ENCODE measurements around the gene PCCA. TPM values are rescaled to one million over a fixed set of nuclear protein-coding genes. Genes with fewer than 3 reads are reported as not detected.

PCCA gene
- total and polyA plus RNA-seq, 2 of the 13 experiments (the other 11 are each of a cell fraction or from before 2014, with no cell fraction given) = 15.0 to 32.2 TPM

GRCh38 chr13:100560498-100561157 is 471.7 kb downstream of the PCCA start:
- Histone ChIP-seq H3K4me1 (ENCODE audit: insufficient read depth, low read length) (peaks cover 59% of the 10 kb centered on the region), H3K79me2 (ENCODE audit: insufficient read depth, low read length) (no peaks in the 10 kb centered on the region), H3K27ac (ENCODE audit: extremely low read length, insufficient read depth, low read length) (no peak overlapping the region), H4K20me1 (ENCODE audit: insufficient read depth, low read length) (no peaks in the 10 kb centered on the region), H3K27me3 (ENCODE audit: control insufficient read depth in 1 of 2, insufficient read depth in 2 of 2, low read length in 2 of 2) (no peaks in the 10 kb centered on the region), H3K36me3 (replicated peaks in 1 of 2; ENCODE audit: control insufficient read depth in 1 of 2, insufficient read depth in 2 of 2, low read length in 2 of 2) (no peaks in the 10 kb centered on the region), H3K9me3 (ENCODE audit: low read length) (no peaks in the 10 kb centered on the region), H3K9ac (ENCODE audit: insufficient read depth, low read depth, low read length) (no peak overlapping the region), H2AFZ (ENCODE audit: low read length) (no peak overlapping the region), H3K4me2 (ENCODE audit: low read depth, low read length) (no peak overlapping the region), H3K4me3 (replicated peaks in 1 of 3; ENCODE audit: insufficient read depth in 1 of 3, low read depth in 2 of 3, low read length in 3 of 3) (no peak overlapping the region)
- in situ Hi-C loops (cut with HindIII; ENCODE audit: extremely low pct_ligation_motif_present, low pct_unique_long_range_greater_than_20kb) = no loop called here
- ChIA-PET POLR2A (no interaction called here), CTCF (ENCODE audit: low intra/inter-chr PET ratio, low total read pairs) (no interaction called here)
- DNase-seq (ENCODE audit: low spot score) = no peak
- no peak for FAIRE-seq
- 91% methylated on average over 15 of the region's 15 CpGs for WGBS (ENCODE audit: low lambda C conversion rate)
- intact Hi-C loops (cut with micrococcal nuclease; ENCODE audit: unreplicated experiment) = no loop called here
- no TSS peak for BruUV-seq (replicated peaks)
- ATAC-seq = no peak
- no peak for TF ChIP-seq KLF13 (CRISPR knock-in tag; IDR thresholded peaks at IDR 0.05)
- no peak for TF ChIP-seq ZSCAN31 (CRISPR knock-in tag; IDR thresholded peaks at IDR 0.05; ENCODE audit: low read depth)
- no peak for TF ChIP-seq ZNF879 (CRISPR knock-in tag; IDR thresholded peaks at IDR 0.05)
- TF ChIP-seq TAF1 (CRISPR knock-in tag; IDR thresholded peaks at IDR 0.05) = no peak
- TF ChIP-seq FOSL2 (CRISPR knock-in tag; IDR thresholded peaks at IDR 0.05) = no peak
- TF ChIP-seq JUNB (CRISPR knock-in tag; IDR thresholded peaks at IDR 0.05; ENCODE audit: borderline replicate concordance) = no peak
- TF ChIP-seq ZNF816 (CRISPR knock-in tag; IDR thresholded peaks at IDR 0.05; ENCODE audit: borderline replicate concordance) = no peak
- no peak for TF ChIP-seq GMEB2 (CRISPR knock-in tag; IDR thresholded peaks at IDR 0.05; ENCODE audit: low read depth)
- TF ChIP-seq ZNF30 (CRISPR knock-in tag; IDR thresholded peaks at IDR 0.05) = no peak
- TF ChIP-seq ZNF775 (CRISPR knock-in tag; IDR thresholded peaks at IDR 0.05; ENCODE audit: borderline replicate concordance) = no peak
- no peak for TF ChIP-seq LRRFIP1 (CRISPR knock-in tag; conservative IDR thresholded peaks at IDR 0.05)
- TF ChIP-seq KIAA2018 (CRISPR knock-in tag; IDR thresholded peaks at IDR 0.05; ENCODE audit: borderline replicate concordance) = no peak
